NCI-H1417 (cell line): ENCODE data around the gene HK1.
"Not testable (repeated sequence)": the region's sequence is repeated elsewhere in the genome, so short reads cannot be mapped to it uniquely, and the experiment has no call there.

Experiments
- DNase-seq, 3 experiments: peaks; one replicate each; lab custom pipeline; 2025; lab: John Stamatoyannopoulos, UW

Gene HK1

DNA sequence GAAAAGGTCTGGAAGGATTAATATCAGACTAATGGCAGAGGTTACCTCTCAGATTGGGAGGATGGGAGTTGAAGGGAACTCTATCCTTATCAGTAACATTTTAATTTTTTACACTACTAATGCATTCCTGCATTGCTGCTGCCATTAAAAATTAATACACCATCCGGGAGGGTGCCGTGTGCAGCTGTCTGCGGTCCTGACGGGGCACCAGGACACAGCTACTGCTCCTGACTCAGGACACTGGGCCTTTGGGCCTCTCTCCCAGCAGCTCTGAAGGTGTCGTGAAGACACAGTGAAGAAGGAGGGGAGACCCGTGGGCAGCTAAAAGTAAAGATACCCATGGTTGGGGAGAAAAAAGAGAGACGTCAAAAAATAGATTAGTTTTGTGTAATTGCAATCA lies 23.4 kb upstream of the HK1 start:
- no peak for DNase-seq

DNA sequence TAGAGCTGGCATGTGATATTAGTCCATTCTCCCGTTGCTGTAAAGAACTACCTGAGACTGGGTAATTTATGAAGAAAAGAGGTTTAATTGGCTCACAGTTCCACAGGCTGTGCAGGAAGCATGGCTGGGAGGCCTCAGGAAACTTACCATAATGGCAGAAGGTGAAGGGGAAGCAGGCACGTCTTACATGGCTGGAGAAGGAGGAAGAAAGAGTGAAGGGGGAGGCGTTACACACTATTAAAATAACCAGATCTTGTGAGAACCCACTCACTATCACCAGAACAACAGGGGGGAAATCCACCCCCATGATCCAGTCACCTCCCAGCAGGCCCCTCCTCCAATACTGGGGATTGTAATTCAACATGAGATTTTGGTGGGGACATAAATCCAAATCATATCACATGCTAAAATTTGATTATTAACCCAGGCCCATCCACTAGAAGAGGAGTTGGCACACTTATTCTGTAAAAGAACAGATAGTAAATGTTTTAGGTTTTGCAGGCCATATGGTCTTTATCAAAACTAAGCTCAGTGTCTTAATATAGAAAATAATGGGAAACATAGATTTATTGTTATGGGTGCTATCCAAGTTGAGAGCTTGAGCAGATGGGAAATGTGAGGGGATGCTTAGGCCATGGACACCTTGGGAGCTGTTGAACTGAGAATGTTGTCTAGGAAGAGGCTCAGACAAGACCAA lies 18.6 kb upstream of the HK1 start:
- DNase-seq: no peak

DNA sequence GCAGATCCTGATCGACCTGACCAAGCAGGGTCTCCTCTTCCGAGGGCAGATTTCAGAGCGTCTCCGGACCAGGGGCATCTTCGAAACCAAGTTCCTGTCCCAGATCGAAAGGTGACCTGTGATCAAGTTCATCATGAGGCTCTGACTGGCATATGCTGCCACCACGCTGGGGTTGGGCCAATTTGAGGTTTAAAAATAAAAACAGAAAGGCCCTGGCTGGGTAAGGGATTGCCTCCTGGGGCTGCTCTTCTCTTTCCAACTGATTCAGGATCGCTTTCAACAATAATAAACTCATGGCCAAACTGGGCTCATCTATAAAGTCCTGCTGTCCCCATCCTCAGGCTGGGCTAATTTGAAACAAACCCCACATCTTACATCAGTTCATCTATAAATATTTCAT lies 17.1 kb upstream of the HK1 start:
- DNase-seq: no peak

DNA sequence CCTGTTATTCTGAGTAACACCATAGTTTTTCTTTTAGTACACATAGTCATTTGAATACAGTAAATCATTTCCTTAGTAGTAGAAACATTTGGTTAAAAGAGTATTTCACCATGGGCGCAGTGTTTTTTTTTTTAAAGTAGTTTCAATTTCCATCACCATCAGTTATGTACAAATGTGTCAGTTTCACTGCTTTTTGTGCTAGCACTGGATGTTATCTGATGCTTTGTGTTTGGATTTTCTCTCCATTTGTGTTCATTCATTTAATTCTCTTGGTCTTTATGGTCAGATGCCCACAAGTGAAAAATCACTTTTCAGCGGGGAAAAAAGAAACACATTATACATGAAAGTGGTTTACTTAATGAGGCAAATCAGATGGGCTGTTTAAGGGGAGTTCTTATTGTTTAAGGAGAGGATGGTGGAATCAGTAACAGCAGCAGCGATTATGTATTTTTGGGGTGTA lies 16.0 kb upstream of the HK1 start:
- no peak for DNase-seq

DNA sequence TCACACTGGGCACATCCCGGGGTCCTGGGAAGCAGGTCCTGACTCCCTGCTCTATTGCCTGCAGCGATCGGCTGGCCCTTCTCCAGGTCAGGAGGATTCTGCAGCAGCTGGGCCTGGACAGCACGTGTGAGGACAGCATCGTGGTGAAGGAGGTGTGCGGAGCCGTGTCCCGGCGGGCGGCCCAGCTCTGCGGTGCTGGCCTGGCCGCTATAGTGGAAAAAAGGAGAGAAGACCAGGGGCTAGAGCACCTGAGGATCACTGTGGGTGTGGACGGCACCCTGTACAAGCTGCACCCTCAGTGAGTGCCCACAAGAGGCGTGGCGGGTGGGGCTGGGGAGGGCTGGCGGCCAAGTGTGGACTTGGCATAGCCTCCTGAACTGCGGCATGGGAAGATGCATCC lies 12.8 kb upstream of the HK1 start:
- DNase-seq: no peak

DNA sequence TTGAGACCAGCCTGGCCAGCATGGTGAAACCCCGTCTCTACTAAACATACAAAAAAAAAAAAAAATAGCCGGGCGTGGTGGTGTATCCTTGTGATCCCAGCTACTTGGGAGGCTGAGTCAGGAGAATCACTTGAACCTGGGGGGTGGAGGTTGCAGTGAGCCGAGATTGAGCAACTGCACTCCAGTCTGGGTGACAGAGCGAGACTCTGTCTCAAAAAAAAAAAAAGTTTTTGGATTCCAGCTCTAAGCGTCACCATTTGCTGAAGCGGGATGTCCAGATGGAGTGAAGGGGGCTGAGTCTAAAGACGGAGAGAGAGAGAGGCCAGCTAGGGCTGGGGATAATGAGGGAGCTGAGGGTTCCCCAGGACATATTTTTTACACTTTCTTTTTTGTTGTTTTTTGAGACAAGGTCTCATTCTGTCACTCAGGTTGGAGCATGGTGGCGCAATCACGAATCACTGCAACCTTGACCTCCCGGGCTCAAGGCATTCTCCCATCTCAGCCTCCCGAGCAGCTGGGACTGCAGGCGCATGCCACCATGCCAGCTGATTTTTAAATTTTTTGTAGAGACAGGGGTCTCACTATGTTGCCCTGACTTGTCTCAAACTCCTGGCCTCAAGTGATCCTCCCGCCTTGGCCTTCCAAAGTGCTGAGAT lies 9.4 kb upstream of the HK1 start:
- DNase-seq: no peak

DNA sequence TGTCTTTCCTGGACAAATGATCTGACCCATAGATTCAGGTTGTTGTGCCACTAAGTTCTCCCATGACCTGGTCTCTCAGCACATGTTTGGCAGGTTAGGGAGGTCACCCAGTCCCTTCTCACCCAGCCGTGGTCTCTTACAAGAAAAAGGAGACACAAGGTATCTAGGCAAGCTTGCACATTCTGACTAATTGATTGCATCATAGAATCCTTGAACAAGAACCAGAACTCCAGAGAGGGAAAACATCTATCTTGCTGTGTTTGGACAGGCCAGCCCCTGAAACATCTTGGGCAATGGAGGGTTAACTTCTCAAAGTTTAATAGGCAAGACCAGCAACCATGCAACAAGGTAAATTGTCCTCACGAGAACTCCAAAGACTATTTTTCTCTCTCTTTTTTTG lies 8.5 kb upstream of the HK1 start:
- DNase-seq: no peak

DNA sequence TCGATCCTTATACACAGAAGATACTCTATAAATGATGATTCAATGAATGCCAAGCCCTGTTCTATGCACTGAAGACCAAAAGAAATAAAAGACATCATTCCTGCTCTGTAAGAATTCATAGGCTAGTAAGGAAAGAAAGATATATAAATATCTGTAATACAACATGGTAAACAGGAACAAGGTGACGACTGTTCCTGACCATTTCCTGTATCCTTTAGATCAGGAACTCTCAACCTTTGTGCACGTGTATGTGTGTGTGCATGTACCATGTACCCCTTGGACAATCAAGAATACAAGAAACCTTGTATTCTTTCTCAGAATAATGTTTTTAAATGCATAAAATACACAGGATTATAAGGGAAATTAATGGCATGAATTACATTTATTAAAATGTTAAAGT lies 7.3 kb upstream of the HK1 start:
- DNase-seq: no peak

DNA sequence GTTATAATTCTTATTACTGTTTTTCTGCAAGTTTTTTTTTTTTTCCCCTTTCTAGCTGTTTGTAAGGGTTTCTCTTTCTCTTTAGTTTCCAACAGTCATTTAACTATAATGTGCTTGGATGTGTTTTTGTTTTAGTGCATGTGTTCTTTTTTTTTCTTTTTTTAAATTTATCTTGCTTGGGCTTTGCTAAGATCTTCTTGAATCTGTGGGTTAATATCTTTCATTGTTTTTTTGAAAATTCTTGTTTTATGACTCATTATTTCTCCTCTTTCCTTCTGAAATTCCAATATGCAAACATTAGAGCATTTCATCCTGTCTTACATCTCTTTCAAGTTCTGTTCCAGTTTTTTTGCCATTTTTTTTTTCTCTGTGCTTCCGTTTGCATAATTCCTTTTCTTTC lies 5.7 kb upstream of the HK1 start:
- no peak for DNase-seq

DNA sequence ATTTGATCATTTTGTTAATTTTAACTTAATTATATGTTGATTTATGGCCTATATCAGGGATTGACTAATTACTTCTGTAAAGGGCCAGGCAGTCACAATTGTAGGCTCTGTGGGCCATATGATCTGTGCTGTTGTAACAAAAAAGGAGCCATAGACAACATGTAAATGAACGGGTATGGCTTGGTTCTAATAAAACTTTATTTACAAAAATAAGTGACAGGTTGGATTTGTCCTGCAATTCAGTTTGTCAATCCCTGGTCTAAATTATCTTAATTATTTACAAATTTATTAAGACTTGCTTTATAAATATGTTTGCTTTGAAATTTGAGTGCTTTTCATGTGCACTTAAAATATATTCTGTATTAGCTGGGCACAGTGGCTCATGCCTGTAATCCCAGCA lies 2.9 kb upstream of the HK1 start:
- DNase-seq: no peak

DNA sequence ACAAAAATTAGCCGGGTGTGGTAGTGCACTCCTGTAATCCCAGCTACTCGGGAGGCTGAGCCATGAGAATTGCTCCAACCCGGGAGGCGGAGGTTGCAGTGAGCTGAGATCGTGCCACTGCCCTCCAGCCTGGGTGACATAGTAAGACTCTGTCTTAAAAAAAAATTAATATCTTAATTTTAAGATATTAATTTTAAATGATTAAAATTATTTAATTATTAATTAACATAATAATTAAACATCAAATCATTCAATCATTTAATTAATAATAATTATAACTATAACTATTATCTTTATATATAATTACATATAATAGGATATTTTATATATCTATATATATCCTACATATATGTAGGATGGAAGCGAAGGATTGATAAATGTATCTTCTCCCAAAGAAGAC lies 1.8 kb upstream of the HK1 start:
- DNase-seq: no peak

DNA sequence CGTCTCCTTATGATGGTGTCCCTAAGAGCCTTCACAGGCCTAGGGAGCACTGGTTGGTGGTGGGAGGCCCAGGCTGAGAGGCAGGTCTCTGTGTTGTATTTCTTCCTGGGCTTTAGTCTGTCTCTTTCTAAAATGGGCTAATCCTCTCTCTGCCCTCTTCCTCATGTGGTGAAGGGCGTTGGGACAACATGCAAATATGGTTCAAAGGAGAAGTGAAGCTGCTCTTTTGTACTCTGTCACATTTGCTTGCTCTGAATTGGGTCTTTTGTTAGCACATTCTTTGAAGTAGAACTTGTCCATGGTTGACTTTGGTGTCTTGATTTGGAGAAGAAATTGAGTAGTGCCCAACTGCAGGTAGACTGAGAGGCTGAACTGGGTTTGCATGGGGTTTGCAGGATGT lies 814 bp downstream of the HK1 start:
- DNase-seq: no peak

DNA sequence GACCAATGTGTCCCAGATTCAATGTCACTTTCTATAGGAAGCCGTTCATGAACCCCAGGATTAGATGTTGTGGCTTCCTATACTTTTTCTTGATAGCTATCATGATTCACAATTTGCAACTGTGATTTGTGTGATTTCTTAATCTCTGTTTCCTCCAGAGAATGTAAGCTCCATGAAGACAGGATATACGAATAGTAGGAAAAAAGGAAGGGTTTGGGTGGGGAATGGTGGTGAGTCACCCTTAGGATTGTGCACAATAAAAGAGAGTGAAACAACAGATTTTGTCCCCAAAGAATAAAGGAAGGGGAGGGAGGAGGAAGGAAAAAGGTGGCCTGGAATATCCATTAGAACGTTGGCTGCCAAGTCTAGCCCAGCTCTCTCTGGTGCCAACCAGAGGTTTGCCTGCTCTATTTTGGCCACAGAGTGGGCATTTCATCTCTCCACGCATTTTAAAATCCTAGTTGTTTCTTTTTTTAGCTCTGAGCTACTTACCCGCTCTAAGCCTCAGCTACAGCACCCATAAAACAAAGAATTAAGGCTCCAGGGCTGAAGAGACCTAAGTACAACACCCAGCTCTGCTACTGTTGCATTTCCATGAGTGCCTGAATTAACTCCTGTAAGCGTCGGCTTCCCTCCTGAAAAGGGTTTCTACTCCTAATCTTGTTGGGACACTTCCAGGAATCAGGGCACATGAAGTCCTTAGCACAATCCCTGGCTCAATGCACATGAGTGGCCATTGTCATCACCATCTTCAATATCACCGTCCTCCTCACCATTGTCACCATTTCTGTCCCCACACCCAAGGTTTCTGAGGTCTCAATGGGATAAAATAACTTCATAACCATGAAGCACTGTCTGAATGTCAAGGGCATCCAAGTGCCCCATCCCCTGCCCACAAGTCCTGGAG lies 3.5 kb downstream of the HK1 start:
- DNase-seq: no peak

DNA sequence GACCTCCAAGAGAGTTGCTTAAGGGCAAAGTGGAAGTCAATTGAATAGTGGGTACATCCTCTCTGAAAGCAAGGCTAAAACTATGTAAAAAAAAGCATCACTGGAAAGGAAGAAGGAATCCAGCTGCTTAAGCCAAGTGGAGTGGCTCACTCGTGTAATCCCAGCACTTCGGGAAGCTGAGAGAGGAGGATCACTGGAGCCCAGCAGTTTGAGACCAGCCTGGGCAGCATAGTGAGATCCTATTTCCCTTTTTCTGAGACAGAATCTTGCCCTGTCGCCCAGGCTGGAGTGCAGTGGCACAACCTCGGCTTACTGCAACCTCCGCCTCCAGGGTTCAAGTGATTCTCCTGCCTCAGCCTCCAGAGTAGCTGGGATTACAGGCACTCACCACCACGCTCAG lies 6.1 kb downstream of the HK1 start:
- not testable (repeated sequence) for DNase-seq

DNA sequence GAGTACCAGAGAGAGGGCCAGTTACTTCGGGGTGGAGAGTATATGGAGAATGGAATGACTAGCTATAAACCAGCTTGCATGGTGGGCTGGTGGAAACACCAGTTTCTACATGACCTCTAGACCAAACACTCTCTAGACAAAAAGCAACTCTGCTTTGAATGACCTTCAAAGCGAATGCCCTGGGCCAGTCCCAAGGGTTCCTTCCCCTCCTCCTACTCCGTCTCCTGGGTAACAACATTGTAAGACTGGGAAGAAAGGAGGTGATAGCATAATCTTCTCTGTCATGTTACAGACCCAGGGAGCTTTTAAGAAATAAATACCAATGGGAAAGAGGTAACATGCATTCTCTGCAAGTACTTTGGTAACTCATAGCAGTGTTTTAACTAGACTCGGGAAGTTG lies 7.4 kb downstream of the HK1 start:
- DNase-seq: no peak

DNA sequence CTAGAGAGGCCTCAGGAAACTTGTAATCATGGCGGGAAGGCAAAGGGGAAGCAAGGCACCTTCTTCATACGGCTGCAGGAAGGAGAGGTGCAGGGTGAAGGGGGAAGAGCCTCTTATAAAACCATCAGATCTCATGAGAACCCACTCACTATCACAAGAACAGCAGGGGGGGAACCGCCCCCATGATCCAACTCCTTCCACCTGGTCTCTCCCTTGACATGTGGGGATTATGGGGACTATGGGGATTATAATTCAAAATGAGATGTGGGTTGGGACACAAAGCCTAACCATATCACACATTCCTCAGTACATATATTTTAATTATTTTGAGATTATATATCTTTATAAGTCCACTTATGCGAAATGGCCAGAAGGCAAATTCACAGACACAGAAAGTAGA lies 8.9 kb downstream of the HK1 start:
- DNase-seq: no peak

DNA sequence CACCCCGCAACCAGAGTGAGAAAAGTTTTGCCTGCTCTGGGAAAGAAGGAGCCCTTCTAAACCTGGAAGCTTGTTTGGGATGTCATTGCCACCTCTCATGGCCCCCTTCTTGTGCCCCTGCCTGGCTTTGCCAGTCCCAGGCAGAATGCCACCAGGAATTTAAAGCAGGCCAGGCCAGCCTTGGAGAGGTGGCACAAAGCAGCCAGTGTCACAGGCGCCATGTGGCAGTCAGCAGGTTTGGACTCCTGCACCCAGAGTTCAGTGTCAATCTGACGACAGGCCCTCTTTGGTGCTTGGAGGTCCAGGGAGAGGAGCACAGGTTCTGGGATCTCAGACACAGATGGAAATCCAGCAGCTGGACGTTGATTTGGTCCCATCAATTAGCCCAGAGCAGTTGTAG lies 12.7 kb downstream of the HK1 start:
- DNase-seq: no peak

DNA sequence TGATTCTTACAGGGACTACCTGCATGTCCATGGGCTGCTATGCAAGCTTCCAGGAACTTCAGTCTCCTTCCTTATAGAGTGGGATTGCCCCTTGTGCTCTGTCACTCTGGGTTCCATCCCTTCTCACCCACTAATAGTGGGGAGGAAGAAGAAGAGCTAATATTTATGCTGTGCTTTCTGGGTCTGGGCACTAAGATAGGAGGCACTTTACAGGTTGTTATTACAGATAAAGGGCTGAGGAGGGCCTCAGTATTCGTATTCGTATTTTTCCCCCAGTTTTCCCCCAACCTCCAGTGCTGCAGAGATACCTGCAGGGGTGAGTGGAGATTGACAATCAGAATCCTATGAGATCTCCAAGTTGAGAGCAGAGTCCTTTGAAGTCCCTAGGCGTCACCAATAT lies 14.2 kb downstream of the HK1 start:
- no peak for DNase-seq

DNA sequence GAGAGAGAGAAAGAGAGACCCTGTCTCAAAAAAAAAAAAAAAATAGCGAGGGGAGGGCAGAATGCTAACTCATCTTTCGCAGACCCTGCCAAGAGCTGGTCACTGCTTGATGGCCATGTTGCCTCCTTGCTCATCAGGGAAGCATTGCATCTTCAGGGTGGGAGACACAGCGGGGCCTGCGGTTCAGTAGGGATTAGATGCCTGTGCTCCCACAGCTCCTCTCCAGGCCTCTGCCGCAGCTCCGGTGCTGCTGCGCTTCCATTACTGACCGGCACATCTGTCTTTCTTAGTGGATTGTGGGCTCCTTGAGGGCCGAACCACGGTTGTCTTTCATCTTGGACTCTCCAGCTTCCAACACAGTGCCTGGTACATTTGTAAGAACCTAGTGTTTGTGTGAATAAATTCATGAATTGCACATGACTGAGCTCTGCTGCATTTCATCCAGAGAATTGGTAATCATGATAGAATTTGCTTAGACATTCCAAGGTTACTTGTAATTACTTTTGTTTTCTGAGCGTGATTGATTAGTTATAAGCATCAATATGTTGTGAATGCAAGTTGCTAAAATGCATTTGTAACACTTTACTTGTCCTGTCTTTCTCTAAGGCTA lies 16.8 kb downstream of the HK1 start:
- DNase-seq: no peak

DNA sequence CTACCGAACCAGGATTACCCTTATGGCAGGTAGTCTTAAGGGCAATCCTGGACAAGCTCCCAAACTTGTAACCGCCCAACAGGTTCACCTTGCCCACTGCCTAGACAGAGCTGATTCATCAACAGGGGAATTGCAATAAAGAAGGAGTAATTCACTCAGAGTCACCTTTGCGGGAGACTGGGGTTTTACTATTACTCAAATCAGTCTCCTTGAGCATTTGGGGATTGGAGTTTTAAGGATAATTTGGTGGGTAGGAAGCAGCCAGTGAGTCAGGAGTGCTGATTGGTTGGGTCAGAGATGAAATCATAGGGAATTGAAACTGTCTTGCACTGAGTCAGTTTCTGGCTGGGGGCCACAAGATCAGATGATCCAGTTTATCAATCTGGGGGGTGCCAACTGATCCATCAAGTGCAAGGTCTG lies 25.3 kb downstream of the HK1 start:
- no peak for DNase-seq

DNA sequence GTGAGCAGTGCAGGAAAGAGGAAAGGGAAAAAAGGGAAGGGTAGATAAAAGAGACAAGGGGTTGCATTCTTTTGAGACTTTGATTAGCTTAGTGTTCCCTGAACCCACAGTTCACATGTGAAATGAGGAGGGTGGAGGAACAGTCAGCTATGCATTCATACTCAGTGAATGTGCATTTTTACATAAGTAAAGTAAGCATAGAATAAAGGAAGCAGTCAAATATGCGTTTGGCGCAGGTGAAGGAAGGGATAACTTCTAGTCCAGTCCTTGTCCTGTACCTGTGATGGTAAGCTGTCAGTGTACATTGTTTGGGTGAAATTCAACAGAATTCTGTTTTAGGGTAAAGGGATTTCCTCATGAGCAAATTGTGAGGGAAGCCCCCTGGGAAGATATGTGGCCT lies 28.1 kb downstream of the HK1 start:
- DNase-seq: no peak

DNA sequence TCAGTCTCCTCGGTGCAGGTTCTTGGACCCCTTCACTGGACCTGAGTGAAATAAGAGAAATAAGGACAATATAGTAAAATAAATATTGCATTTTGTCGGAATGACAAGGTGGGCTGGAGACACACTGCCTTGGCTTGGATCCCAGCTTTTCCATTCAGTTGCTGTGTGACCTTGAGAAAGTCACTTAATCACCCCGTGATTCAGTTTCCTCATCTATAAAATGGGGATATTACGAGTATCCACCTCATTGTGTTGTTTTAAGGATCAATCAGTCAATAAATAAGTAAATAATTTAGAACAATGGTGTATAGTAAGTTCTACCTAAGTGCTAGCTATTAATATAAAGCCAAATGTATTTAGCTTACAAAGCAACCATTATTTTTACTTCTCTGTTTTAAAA lies 29.1 kb downstream of the HK1 start:
- DNase-seq: no peak

DNA sequence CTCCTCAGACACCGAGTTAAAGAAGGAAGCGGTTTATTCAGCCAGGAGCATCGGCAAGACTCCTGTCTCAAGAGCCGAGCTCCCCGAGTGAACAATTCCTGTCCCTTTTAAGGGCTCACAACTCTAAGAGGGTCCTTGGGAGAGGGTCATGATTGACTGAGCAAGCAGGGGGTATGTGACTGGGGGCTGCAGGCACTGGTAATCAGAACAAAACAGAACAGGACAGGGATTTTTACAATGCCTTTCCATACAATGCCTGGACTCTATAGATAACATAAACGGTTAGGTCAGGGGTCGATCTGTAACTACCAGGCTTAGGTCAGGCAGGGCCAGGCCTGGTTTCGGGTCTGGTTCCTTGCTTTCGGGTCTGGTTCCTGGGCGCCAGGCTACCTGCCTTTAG lies 30.0 kb downstream of the HK1 start:
- not testable (repeated sequence) for DNase-seq
